Frontal cortex (tissue), 4 donors: ENCODE measurements around the gene TEDC2. TPM values are rescaled to one million over a fixed set of nuclear protein-coding genes. Genes with fewer than 3 reads are reported as not detected.
A peak's percentile ranks its signal among the peaks of the same experiment; 100 is the strongest.

ENCODE experiments used
- DNase-seq, 2 donors: peaks; one replicate each; pipeline ENCODE4 v3.0.0; 2012; ENCODE audit warnings: low spot score in 2 of 2
- FAIRE-seq: peaks from 2 replicates; lab custom pipeline; 2012; peaks lifted over from hg19 to GRCh38; lab: Jason Lieb, UNC
- small RNA-seq: library from RNA; depleted of rRNA; stranded (forward); fragments of <200 nt; gene quantifications from one replicate; pipeline ENCODE3, GENCODE V24; 2014
- total RNA-seq: library from RNA; depleted of rRNA; stranded (reverse); fragments of >200 nt; gene quantifications from one replicate; pipeline ENCODE4 v1.2.3, GENCODE V29; 2014
- donor health status: control.
- donor health status: control.
- donor health status: control.

Gene TEDC2
- total RNA-seq, 1 donor from 2014 or later = 7.7 TPM

GRCh38 chr16:2501946-2502895, 42.3 kb downstream of the TEDC2 start:
- DNase-seq = no peak
- no peak for FAIRE-seq

- FAIRE-seq = no peak
These were observed 45.8 kb downstream of the TEDC2 start for GRCh38 chr16:2505695-2506094.

GRCh38 chr16:2507052-2507659, 47.2 kb downstream of the TEDC2 start:
- no peak for DNase-seq
- FAIRE-seq = no peak

More at GRCh38 chr16:2505695-2506094, 45.8 kb downstream of the TEDC2 start:
- no peak for DNase-seq

- FAIRE-seq (no peak), DNase-seq (no peak)
These were observed 47.8 kb downstream of the TEDC2 start for GRCh38 chr16:2507665-2508064.

GRCh38 chr16:2508722-2509400, 49.0 kb downstream of the TEDC2 start:
- FAIRE-seq (no peak), DNase-seq (no peak)

- FAIRE-seq (no peak), DNase-seq (peak in 1 of 2 donors; percentile 75)
These were observed 51.4 kb downstream of the TEDC2 start for GRCh38 chr16:2511128-2511800.

- DNase-seq (no peak), FAIRE-seq (no peak)
These were observed 52.3 kb downstream of the TEDC2 start for GRCh38 chr16:2511996-2512734.

- FAIRE-seq (no peak), DNase-seq (no peak)
These were observed 53.0 kb downstream of the TEDC2 start for GRCh38 chr16:2512735-2513404.

GRCh38 chr16:2513405-2514332, 53.8 kb downstream of the TEDC2 start, which contains the start of gene ATP6V0C:
Gene ATP6V0C, plus strand, starts transcription at chr16:2513952. Its CDS starts 152 bp downstream, at chr16:2514104.
- no peak for FAIRE-seq
- DNase-seq = peak; percentile 98 to 99

Small RNAs within 50 kb of the gene (small RNA-seq; reads per million reads assigned to genes)
- gene MIR6768 = not detected

Other genes starting within 250 kb of the TEDC2 start
- 4.5 TPM for gene BRICD5, start 249.2 kb upstream of the TEDC2 start, total RNA-seq
- 10.2 TPM for gene PGP, start 245.3 kb upstream of the TEDC2 start, total RNA-seq
- 27.3 TPM for gene E4F1, start 236.5 kb upstream of the TEDC2 start, total RNA-seq
- gene DNASE1L2, start 223.7 kb upstream of the TEDC2 start, total RNA-seq = 2.4 TPM
- 10.2 TPM for gene ECI1, start 208.5 kb upstream of the TEDC2 start, total RNA-seq
- gene RNPS1, start 192.0 kb upstream of the TEDC2 start, total RNA-seq = 81.1 TPM
- gene ABCA3, start 119.4 kb upstream of the TEDC2 start, total RNA-seq = 36.3 TPM
- gene CCNF, start 30.7 kb upstream of the TEDC2 start, total RNA-seq = 12.6 TPM
- gene NTN3, start 11.2 kb downstream of the TEDC2 start, total RNA-seq = 3.3 TPM
- gene TBC1D24, start 15.0 kb downstream of the TEDC2 start, total RNA-seq = 24.5 TPM
- gene ATP6V0C, start 53.8 kb downstream of the TEDC2 start, total RNA-seq = 10.6 TPM
- gene AMDHD2, start 60.3 kb downstream of the TEDC2 start, total RNA-seq = 11.4 TPM
- 0.41 TPM for gene CEMP1, start 71.3 kb downstream of the TEDC2 start, total RNA-seq
- 28.5 TPM for gene PDPK1, start 77.9 kb downstream of the TEDC2 start, total RNA-seq
- 21.2 TPM for gene KCTD5, start 222.4 kb downstream of the TEDC2 start, total RNA-seq